Measurements from ENCODE around the gene LMTK2. TPM values are rescaled to one million over a fixed set of nuclear protein-coding genes. Genes with fewer than 3 reads are reported as not detected.
A peak's percentile ranks its signal among the peaks of the same experiment; 100 is the strongest.

LMTK2 gene
- total and polyA plus RNA-seq, 2 experiments from 2014 or later, result 6.1 to 30.8 TPM

DNA sequence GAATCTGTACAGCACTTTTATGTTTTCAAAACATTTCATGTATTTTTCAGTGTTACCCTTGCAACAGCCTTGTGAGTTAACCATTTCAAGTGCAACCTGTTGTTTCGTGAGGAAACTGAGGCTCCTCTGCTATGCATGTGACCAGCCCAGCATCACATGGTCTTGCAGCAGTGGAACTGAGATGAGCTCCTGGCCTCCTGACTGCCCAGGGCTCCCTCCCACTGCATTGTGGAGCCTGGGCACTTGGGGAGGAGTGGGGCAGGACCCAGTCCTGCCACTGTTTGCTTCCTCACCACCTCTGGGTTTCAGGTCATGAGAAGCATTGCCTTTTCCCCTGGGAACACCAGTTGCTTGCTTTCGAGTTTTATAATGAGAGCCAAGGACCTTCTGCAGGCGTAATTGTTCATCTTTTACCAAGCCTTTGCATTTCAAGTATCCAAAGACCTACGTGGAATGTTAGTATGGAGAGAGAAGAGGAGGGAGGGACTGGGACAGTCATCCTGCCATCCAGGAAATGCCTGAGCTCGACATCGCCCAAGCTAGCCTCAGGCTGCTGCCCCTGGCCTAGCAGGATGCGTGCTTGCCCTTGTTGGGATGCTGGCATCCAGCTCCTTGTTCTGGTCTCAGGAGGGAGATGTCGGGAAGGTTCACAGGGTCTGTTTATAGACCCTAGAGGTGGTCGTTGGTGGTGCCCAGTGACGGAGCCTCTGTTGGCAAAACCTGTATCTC is 72.3 kb downstream of the LMTK2 start:
- peak overlapping the region; percentile 82 for H3K27ac ChIP-seq (ENCODE audit: low read depth)
- 0 out of 2 replicates have a peak, but pooled peaks cover 4% of the 10 kb centered on the region for H3F3A ChIP-seq (replicated peaks; ENCODE audit: low read depth)
- H3K27me3 ChIP-seq (ENCODE audit: insufficient read depth), result no peaks in the 10 kb centered on the region
- ATAC-seq (peak; percentile 31; the same call in 2 of the 3 replicates), DNase-seq (ENCODE audit: low spot score) (peak; percentile 49)
- H3K79me2 ChIP-seq (replicated peaks; ENCODE audit: insufficient read depth), result 0 out of 2 replicates have a peak, but pooled peaks cover 4% of the 10 kb centered on the region
- Mint-ChIP-seq H3K4me3 (no peak overlapping the region), H3K9me3 (no peaks in the 10 kb centered on the region), H3K27me3 (ENCODE audit: insufficient read depth, low read depth, poor library complexity) (peaks cover 6% of the 10 kb centered on the region), H3K27ac (no peak overlapping the region), H3K36me3 (ENCODE audit: low read depth) (peaks cover 7% of the 10 kb centered on the region; the same call in 2 of the 3 replicates), H3K4me1 (peaks cover 29% of the 10 kb centered on the region)
- TF ChIP-seq, protein P1, sequence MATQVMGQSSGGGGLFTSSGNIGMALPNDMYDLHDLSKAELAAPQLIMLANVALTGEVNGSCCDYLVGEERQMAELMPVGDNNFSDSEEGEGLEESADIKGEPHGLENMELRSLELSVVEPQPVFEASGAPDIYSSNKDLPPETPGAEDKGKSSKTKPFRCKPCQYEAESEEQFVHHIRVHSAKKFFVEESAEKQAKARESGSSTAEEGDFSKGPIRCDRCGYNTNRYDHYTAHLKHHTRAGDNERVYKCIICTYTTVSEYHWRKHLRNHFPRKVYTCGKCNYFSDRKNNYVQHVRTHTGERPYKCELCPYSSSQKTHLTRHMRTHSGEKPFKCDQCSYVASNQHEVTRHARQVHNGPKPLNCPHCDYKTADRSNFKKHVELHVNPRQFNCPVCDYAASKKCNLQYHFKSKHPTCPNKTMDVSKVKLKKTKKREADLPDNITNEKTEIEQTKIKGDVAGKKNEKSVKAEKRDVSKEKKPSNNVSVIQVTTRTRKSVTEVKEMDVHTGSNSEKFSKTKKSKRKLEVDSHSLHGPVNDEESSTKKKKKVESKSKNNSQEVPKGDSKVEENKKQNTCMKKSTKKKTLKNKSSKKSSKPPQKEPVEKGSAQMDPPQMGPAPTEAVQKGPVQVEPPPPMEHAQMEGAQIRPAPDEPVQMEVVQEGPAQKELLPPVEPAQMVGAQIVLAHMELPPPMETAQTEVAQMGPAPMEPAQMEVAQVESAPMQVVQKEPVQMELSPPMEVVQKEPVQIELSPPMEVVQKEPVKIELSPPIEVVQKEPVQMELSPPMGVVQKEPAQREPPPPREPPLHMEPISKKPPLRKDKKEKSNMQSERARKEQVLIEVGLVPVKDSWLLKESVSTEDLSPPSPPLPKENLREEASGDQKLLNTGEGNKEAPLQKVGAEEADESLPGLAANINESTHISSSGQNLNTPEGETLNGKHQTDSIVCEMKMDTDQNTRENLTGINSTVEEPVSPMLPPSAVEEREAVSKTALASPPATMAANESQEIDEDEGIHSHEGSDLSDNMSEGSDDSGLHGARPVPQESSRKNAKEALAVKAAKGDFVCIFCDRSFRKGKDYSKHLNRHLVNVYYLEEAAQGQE (IDR thresholded peaks at IDR 0.05; ENCODE audit: unreplicated experiment), result no peak
- TF ChIP-seq ETS1 (IDR thresholded peaks at IDR 0.05) (no peak), ZNF114 (CRISPR knock-in tag; IDR thresholded peaks at IDR 0.05) (no peak), EZH2 (IDR thresholded peaks at IDR 0.05; ENCODE audit: low read depth, unreplicated experiment) (no peak), JUNB (IDR thresholded peaks at IDR 0.05; ENCODE audit: unreplicated experiment) (no peak)
- peaks cover 7% of the 10 kb centered on the region; the same call in 1 of the 2 replicates for H4K20me1 ChIP-seq (replicated peaks; ENCODE audit: insufficient read depth)
- no peaks in the 10 kb centered on the region for H3K9me2 ChIP-seq (ENCODE audit: insufficient read depth)
- no peak overlapping the region for H3K4me3 ChIP-seq
- no peaks in the 10 kb centered on the region for H3K36me3 ChIP-seq (ENCODE audit: insufficient read depth)
- H3K4me1 ChIP-seq (ENCODE audit: insufficient read depth), result peaks cover 22% of the 10 kb centered on the region
- H2AFZ ChIP-seq, result no peak overlapping the region
- 0 out of 2 replicates have a peak overlapping the region, but pooled peaks have one; percentile 3 for H3K4me2 ChIP-seq

DNA sequence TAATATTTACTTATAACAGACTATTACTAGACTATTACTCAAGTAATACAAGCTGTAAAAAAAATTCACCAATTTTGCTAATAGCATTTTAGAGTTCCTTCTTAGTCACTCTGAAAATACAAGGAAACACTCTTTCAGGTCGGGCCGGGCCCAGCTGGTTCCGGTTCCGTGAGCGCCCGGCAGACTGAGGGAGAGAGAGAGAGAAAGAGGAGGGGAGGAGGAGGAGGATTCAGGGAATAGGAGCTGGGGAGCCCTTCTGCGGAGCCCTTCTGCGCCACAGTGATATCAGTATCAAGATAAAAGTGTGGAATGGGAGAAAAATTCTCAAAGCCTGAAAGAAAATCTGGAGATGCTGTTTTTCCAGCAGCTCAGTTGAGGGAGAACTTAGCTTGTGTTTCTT is 74.1 kb downstream of the LMTK2 start:
- peaks cover 22% of the 10 kb centered on the region for H3K4me1 ChIP-seq (ENCODE audit: insufficient read depth)
- H3K79me2 ChIP-seq (replicated peaks; ENCODE audit: insufficient read depth), result 0 out of 2 replicates have a peak, but pooled peaks cover 4% of the 10 kb centered on the region
- Mint-ChIP-seq H3K4me1 (peaks cover 29% of the 10 kb centered on the region), H3K9me3 (no peaks in the 10 kb centered on the region), H3K36me3 (ENCODE audit: low read depth) (peaks cover 7% of the 10 kb centered on the region; the same call in 1 of the 3 replicates), H3K4me3 (no peak overlapping the region), H3K27ac (no peak overlapping the region), H3K27me3 (ENCODE audit: insufficient read depth, low read depth, poor library complexity) (peaks cover 4% of the 10 kb centered on the region)
- DNase-seq (ENCODE audit: low spot score) (no peak), ATAC-seq (no peak)
- no peak overlapping the region for H3K4me2 ChIP-seq
- H3K4me3 ChIP-seq, result no peak overlapping the region
- no peaks in the 10 kb centered on the region for H3K27me3 ChIP-seq (ENCODE audit: insufficient read depth)
- no peaks in the 10 kb centered on the region; the same call in 1 of the 2 replicates for H4K20me1 ChIP-seq (replicated peaks; ENCODE audit: insufficient read depth)
- no peak overlapping the region for H3K27ac ChIP-seq (ENCODE audit: low read depth)
- no peaks in the 10 kb centered on the region for H3K9me2 ChIP-seq (ENCODE audit: insufficient read depth)
- H3F3A ChIP-seq (replicated peaks; ENCODE audit: low read depth), result 0 out of 2 replicates have a peak, but pooled peaks cover 4% of the 10 kb centered on the region
- no peaks in the 10 kb centered on the region for H3K36me3 ChIP-seq (ENCODE audit: insufficient read depth)
- no peak overlapping the region for H2AFZ ChIP-seq
- TF ChIP-seq ZNF331 (CRISPR knock-in tag; IDR thresholded peaks at IDR 0.05; ENCODE audit: low read depth) (no peak), CREB1 (CRISPR knock-in tag; IDR thresholded peaks at IDR 0.05; ENCODE audit: low read depth) (no peak), STAT1 (IDR thresholded peaks at IDR 0.05; ENCODE audit: unreplicated experiment) (no peak), ZNF114 (CRISPR knock-in tag; IDR thresholded peaks at IDR 0.05) (no peak), JUNB (IDR thresholded peaks at IDR 0.05; ENCODE audit: unreplicated experiment) (no peak)
- TF ChIP-seq, protein P1 (IDR thresholded peaks at IDR 0.05; ENCODE audit: unreplicated experiment), result no peak
